GM21737 (cell line): ENCODE results near the gene NOB1.

Source experiments
- ATAC-seq: cut with Tn5 transposase; IDR thresholded peaks from one replicate; pipeline ENCODE4 v1.9.1; 2021; ENCODE audit warnings: mild to moderate bottlenecking, moderate library complexity; ENCODE audit not compliant: unreplicated experiment

Gene NOB1

DNA sequence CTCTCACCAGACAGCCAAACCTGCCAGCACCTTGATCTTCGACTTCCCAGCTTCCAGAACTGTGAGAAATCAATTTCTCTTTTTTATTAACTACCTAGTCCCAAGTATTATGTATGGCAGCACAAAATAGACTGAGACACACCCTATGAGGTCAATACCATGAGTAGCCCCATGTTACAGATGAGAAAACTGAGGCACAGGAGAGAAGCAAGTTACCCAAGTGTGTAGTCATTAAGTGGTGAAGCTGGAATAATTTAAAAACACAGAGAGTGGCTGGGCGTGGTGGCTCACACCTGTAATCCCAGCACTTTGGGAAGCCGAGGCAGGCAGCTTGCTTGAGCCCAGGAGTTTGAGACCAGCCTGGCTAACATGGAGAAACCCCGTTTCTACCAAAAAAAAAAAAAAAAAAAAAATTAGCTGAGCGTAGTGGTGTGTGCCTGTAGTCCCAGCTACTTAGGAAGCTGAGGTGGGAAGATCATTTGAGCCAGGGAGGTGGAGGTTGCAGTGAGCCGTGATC is 33.2 kb downstream of the NOB1 start:
- no peak for ATAC-seq

- ATAC-seq, result no peak
Measured at GRCh38 chr16:69720822-69721430, 33.8 kb downstream of the NOB1 start.

DNA sequence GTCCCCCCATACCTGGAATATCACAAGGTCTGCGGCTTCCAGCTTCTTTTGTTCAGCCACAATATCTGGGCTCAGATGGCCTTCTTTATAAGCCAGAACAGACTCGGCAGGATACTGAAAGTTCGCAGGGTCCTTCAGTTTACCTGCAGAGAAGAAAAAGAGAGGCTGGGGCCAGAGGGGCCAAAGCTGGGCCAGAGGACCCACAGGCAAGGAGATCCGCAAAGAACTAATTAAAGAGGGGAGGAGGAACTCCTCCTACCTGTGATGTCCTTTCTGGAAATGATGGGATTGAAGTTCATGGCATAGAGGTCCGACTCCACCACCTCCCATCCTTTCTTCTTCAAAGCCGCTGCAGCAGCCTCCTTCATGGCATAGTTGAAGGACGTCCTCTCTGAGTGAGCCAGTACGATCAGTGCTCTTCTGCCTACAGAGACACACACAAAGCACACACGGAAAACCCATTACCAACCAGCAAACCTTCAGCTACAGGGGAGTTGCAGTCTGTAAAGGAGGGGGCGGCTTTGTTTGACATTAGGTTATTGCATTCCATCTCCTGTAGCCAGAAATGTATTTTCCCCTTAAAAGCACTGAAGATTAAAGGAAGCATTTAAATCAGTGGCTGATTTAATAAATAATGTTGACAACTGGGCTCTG is 36.5 kb downstream of the NOB1 start:
- no peak for ATAC-seq

- no peak for ATAC-seq
Measured at GRCh38 chr16:69717066-69717465, 37.7 kb downstream of the NOB1 start.

GRCh38 chr16:69712914-69713581 is 41.7 kb downstream of the NOB1 start:
- no peak for ATAC-seq

DNA sequence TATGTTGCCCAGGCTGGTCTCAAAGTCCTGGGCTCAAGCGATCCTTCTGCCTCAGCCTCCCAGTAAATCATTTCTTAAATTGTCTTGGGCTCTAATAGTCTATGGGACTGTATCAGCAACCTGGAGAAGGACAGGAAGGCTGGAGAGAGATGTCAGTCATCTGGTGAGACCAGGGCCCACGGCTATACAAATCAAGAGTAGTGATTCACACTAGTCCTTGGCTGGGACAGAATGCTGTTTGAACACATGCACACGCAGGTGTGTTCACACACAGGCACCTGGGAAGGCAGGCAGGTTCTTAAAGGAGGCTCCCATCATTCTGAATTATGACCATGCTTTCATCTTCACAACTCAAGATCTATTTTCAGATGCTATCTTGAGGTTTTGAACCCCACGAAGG is 42.4 kb downstream of the NOB1 start:
- no peak for ATAC-seq

- ATAC-seq, result no peak
Measured at GRCh38 chr16:69711115-69711740, 43.5 kb downstream of the NOB1 start.

DNA sequence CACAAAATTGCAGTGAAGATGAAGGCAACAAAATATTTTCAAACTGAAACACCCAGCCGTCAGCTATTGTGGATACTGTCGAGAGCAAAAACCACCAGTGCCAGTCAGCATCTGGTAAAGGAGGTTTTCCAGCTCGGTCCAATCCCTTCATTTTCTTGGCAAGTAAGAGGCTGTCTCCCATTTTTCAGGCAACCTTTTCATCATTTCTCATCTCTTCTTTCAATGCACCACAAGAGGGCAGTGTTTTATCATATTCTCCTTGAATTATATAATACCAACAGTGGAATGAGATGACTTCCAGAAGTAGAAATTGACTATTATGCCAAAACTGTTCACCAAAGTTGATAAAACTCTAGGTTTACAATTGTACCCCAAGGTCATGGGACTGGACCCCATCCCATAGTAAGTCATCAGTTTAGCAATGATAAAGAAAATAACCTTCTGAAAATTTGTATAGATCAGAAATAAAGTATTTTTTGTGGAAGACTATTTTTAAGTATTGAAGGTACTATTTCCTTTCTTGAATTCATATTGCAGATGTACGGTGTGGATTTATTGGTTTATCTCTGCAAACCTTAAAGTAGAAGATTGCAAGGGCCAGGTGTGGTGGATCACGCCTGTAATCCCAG is 45.2 kb downstream of the NOB1 start:
- ATAC-seq, result no peak

DNA sequence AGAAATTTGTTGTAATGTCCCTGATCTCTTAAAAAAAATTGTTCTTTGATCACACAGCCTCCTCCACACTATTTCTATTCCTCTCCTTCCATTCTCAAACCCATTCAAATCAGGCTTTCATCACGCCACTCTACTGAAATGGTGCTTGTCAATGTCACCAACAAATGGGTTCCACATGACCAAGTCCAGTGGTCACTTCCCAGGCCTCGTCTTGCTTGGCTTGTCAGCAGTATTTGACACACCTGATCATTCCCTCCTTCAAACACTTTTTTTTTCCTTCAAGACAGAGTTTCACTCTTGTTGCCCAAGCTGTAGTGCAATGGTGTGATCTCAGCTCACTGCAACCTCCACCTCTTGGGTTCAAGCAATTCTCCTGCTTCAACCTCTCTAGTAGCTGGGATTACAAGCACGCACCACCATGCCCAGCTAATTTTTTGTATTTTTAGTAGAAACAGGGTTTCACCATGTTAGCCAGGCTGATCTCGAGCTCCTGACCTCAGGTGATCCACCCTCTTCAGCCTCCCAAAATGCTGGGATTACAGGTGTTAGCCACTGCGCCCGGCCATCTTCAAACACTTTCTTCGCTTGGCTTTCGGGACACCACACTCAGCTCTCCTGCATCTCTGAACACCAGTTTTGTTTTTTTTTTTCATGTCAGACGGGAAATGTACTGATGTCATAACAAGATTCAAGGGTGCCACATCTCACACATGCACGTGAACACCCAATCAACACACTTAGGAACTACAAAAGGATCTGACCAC is 46.6 kb downstream of the NOB1 start:
- ATAC-seq, result no peak

- no peak for ATAC-seq
Measured at GRCh38 chr16:69706975-69707340, 47.8 kb downstream of the NOB1 start.

- ATAC-seq, result no peak
Measured at GRCh38 chr16:69706256-69706974, 48.3 kb downstream of the NOB1 start.

DNA sequence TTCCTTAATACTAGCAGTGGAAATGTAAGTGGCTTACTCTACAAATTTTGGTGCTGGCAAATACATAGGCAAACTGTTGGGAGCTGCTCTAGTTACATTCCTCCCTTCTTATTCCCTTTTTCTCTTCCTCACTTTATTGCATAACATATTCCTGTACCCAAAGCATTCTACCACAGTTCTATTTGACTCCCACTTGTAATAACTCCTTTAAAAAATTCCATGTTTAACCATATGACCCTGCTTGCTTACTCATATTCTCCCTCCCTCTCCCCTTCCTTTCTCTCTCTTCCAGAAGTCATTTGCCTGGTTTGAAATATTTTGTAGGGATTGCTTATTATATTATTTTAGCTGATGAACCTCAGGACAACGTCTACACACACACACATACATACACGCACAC is 51.1 kb downstream of the NOB1 start:
- no peak for ATAC-seq

DNA sequence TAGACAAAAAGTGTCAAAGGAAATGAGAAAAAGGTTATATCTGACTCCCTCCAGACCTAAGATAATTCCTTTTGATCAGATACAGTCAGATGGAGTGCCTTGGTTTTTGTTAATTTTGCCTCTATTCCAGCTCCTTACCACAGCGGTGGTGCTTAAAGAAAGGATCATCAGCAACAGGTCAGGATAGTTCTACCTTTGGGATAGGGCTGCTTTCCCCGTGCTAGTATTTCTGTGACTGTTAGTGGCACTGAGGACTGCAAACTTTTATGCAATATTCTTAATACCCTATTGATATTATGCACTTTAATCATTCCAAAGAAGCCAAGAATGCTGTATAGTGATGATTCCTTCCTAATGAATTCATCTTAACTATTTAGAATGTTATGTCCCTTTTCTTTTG is 52.9 kb downstream of the NOB1 start:
- ATAC-seq, result no peak

DNA sequence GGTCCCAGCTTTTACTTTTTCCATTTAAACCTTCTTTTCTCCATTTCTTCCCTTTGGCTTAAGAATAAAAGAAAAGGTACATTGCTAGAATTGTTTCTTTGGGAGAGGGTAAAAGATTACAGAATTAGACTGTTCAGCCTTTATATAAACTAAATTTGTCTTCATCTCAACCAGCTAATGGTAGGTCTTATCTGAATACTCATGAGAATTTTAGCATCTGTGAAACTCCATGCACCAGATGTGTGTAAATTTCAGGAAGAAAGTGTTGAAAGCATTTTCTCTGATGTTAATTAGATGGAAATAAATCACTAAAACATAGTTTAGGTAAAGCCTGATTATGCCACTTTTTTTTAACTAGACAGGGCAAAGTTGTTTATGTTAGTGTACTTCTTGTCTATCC is 53.3 kb downstream of the NOB1 start:
- no peak for ATAC-seq

DNA sequence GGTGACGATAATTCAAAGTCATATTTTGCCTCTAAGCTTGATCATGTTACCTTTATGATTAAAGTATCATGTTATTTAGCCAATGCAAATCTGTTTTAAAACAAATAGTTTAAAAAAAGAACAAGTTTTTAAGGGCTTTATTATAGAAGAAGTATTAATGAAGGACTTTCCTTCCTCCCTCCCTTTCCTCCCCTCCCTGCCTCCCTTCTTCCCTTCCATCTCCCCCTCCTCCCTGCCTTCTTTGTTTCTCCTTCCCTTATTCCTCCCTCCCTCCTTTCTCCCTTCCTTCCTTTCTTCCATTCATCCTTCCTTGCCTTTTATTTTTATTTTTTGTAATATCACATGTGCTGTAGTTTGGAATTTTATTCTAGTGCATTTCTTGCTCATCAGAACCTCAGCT is 54.8 kb downstream of the NOB1 start:
- no peak for ATAC-seq

GRCh38 chr16:69698404-69698803 is 56.3 kb downstream of the NOB1 start:
- ATAC-seq, result no peak

DNA sequence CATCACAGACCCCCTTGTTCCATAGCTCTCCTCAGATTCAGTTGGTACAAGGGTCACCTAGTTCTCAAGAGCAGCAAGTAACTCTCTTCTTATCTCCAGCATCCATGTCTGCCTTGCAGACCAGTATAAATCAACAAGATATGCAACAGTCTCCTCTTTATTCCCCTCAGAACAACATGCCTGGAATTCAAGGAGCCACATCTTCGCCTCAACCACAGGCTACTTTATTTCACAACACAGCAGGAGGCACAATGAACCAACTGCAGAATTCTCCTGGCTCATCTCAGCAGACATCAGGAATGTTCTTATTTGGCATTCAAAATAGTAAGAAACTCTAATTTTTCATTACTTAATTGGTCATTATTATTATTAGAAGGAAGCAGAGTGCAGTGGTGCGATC is 60.8 kb downstream of the NOB1 start:
- no peak for ATAC-seq

DNA sequence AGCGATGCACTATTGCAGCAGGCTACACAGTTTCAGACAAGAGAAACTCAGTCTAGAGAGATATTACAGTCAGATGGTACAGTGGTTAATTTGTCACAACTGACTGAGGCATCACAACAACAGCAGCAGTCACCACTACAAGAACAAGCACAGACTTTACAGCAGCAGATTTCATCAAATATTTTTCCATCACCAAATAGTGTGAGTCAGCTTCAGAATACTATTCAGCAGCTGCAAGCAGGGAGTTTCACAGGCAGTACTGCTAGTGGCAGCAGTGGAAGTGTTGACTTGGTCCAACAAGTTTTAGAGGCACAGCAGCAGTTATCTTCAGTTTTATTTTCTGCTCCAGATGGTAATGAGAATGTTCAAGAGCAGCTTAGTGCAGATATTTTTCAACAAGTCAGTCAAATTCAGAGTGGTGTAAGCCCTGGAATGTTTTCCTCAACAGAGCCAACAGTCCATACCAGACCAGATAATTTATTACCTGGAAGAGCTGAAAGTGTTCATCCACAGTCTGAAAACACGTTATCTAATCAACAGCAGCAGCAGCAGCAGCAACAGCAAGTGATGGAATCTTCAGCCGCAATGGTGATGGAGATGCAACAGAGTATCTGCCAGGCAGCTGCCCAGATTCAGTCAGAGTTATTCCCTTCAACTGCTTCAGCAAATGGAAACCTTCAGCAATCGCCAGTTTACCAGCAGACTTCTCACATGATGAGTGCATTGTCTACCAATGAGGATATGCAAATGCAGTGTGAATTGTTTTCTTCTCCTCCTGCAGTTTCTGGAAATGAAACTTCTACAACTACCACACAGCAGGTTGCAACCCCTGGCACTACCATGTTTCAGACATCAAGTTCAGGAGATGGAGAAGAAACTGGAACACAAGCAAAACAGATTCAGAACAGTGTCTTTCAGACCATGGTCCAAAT is 62.5 kb downstream of the NOB1 start:
- ATAC-seq, result no peak
